ENCODE data around the gene PDE6C. TPM values are rescaled to one million over a fixed set of nuclear protein-coding genes. Genes with fewer than 3 reads are reported as not detected.

Gene PDE6C
- total RNA-seq, 2 donors from 2014 or later, result not detected

- H3K27me3 ChIP-seq (ENCODE audit: control insufficient read depth, insufficient read depth, low read length, poor library complexity, severe bottlenecking), result peaks cover 30% of the 10 kb centered on the region
- Mint-ChIP-seq H3K27me3 (ENCODE audit: insufficient read depth) (peaks cover 50% of the 10 kb centered on the region), H3K4me1 (peaks cover 21% of the 10 kb centered on the region), H3K9me3 (no peaks in the 10 kb centered on the region), H3K4me3 (no peak overlapping the region), H3K27ac (no peak overlapping the region), H3K36me3 (ENCODE audit: low read depth) (no peaks in the 10 kb centered on the region)
- no peaks in the 10 kb centered on the region for H3K36me3 ChIP-seq (ENCODE audit: control insufficient read depth, insufficient read depth, low read length)
- H3K4me1 ChIP-seq (ENCODE audit: control insufficient read depth, insufficient read depth, low read length), result no peaks in the 10 kb centered on the region
- no peak overlapping the region for H3K4me3 ChIP-seq (ENCODE audit: low read length)
- TF ChIP-seq CTCF (conservative IDR thresholded peaks at IDR 0.05), result no peak
- DNase-seq, result no peak
- H3K9me3 ChIP-seq (ENCODE audit: control insufficient read depth, low read length), result no peaks in the 10 kb centered on the region
- no peak overlapping the region for H3K9ac ChIP-seq (ENCODE audit: extremely low read depth, low read length, poor library complexity, severe bottlenecking)
- no peak overlapping the region for H3K27ac ChIP-seq (ENCODE audit: low read depth, low read length)
- WGBS, 2 experiments (ENCODE audit: insufficient coverage in 1 of 2, insufficient read length in 1 of 2), result 83 to 88% methylated on average over 1 to 2 of the region's 2 CpGs
Measured at GRCh38 chr10:93572606-93573005, 39.7 kb upstream of the PDE6C start.

- Mint-ChIP-seq H3K4me3 (no peak overlapping the region), H3K27me3 (ENCODE audit: insufficient read depth) (peaks cover 43% of the 10 kb centered on the region), H3K9me3 (no peaks in the 10 kb centered on the region), H3K4me1 (peaks cover 21% of the 10 kb centered on the region), H3K36me3 (ENCODE audit: low read depth) (no peaks in the 10 kb centered on the region), H3K27ac (no peak overlapping the region)
- Histone ChIP-seq H3K4me3 (ENCODE audit: low read length) (no peak overlapping the region), H3K9me3 (ENCODE audit: control insufficient read depth, low read length) (no peaks in the 10 kb centered on the region), H3K4me1 (ENCODE audit: control insufficient read depth, insufficient read depth, low read length) (no peaks in the 10 kb centered on the region), H3K27me3 (ENCODE audit: control insufficient read depth, insufficient read depth, low read length, poor library complexity, severe bottlenecking) (peaks cover 23% of the 10 kb centered on the region), H3K27ac (ENCODE audit: low read depth, low read length) (no peak overlapping the region), H3K9ac (ENCODE audit: extremely low read depth, low read length, poor library complexity, severe bottlenecking) (no peak overlapping the region), H3K36me3 (ENCODE audit: control insufficient read depth, insufficient read depth, low read length) (no peaks in the 10 kb centered on the region)
- DNase-seq, result no peak
- 74 to 87% methylated on average over 3 to 10 of the region's 10 CpGs for WGBS, 2 experiments (ENCODE audit: insufficient coverage in 1 of 2, insufficient read length in 1 of 2)
- no peak for TF ChIP-seq CTCF (conservative IDR thresholded peaks at IDR 0.05)
Measured at GRCh38 chr10:93573051-93573909, 39.1 kb upstream of the PDE6C start.

- H3K9me3 Mint-ChIP-seq, result no peaks in the 10 kb centered on the region
- no peak for DNase-seq
- H3K36me3 ChIP-seq (ENCODE audit: control insufficient read depth, insufficient read depth, low read length), result no peaks in the 10 kb centered on the region
- no peak overlapping the region for H3K27ac Mint-ChIP-seq
- no CpG with 5 or more reads among the region's 3 CpGs for WGBS, 2 experiments (ENCODE audit: insufficient coverage in 1 of 2, insufficient read length in 1 of 2)
- no peak overlapping the region for H3K4me3 ChIP-seq (ENCODE audit: low read length)
- H3K27me3 ChIP-seq (ENCODE audit: control insufficient read depth, insufficient read depth, low read length, poor library complexity, severe bottlenecking), result peaks cover 17% of the 10 kb centered on the region
- no peaks in the 10 kb centered on the region for H3K36me3 Mint-ChIP-seq (ENCODE audit: low read depth)
- H3K9ac ChIP-seq (ENCODE audit: extremely low read depth, low read length, poor library complexity, severe bottlenecking), result no peak overlapping the region
- no peak overlapping the region for H3K27ac ChIP-seq (ENCODE audit: low read depth, low read length)
- H3K4me3 Mint-ChIP-seq, result no peak overlapping the region
- no peaks in the 10 kb centered on the region for H3K9me3 ChIP-seq (ENCODE audit: control insufficient read depth, low read length)
- no peak for TF ChIP-seq CTCF (conservative IDR thresholded peaks at IDR 0.05)
- no peaks in the 10 kb centered on the region for H3K4me1 ChIP-seq (ENCODE audit: control insufficient read depth, insufficient read depth, low read length)
- peaks cover 36% of the 10 kb centered on the region for H3K27me3 Mint-ChIP-seq (ENCODE audit: insufficient read depth)
- peaks cover 21% of the 10 kb centered on the region for H3K4me1 Mint-ChIP-seq
Measured at GRCh38 chr10:93573924-93574323, 38.4 kb upstream of the PDE6C start.

Data from endodermal cell (in vitro differentiated cells).